Effector CD8-positive, alpha-beta T cell (primary cell): Measurements from ENCODE around the gene DCUN1D2.
"Not testable (repeated sequence)": the region's sequence is repeated elsewhere in the genome, so short reads cannot be mapped to it uniquely, and the experiment has no call there.

Experiments
- DNase-seq: peaks from one replicate; lab custom pipeline; 2025; lab: John Stamatoyannopoulos, UW
- total RNA-seq, 4 experiments: gene quantifications; one replicate each; lab custom pipeline; 2026; lab: John Stamatoyannopoulos, UW

The DCUN1D2 gene
- 13.9 to 30.9 (median 24.7) reads per million in 4 experiments for total RNA-seq

- peak; percentile 59 for DNase-seq
Measured at GRCh38 chr13:113490496-113491417, at the start of gene DCUN1D2. Gene DCUN1D2, minus strand, starts transcription at chr13:113490711. Its CDS starts 42 bp downstream, at chr13:113490669.

GRCh38 chr13:113539822-113540221 is 49.3 kb upstream of the DCUN1D2 start:
- DNase-seq: no peak

GRCh38 chr13:113539176-113539575 is 48.7 kb upstream of the DCUN1D2 start:
- no peak for DNase-seq

- no peak for DNase-seq
Measured at GRCh38 chr13:113538689-113539058, 48.2 kb upstream of the DCUN1D2 start.

GRCh38 chr13:113537909-113538688 is 47.6 kb upstream of the DCUN1D2 start:
- no peak for DNase-seq

- no peak for DNase-seq
Measured at GRCh38 chr13:113537205-113537604, 46.7 kb upstream of the DCUN1D2 start.

GRCh38 chr13:113536461-113537110 is 46.1 kb upstream of the DCUN1D2 start:
- DNase-seq: no peak

- DNase-seq: no peak
Measured at GRCh38 chr13:113535381-113535781, 44.9 kb upstream of the DCUN1D2 start.

- DNase-seq: no peak
Measured at GRCh38 chr13:113534236-113534860, 43.8 kb upstream of the DCUN1D2 start.

- DNase-seq: no peak
Measured at GRCh38 chr13:113533161-113533840, 42.8 kb upstream of the DCUN1D2 start.

GRCh38 chr13:113532156-113532806 is 41.8 kb upstream of the DCUN1D2 start:
- DNase-seq: no peak

GRCh38 chr13:113531041-113531873 is 40.7 kb upstream of the DCUN1D2 start:
- DNase-seq: no peak

GRCh38 chr13:113528813-113529180 is 38.3 kb upstream of the DCUN1D2 start:
- no peak for DNase-seq

- no peak for DNase-seq
Measured at GRCh38 chr13:113528101-113528812, 37.7 kb upstream of the DCUN1D2 start.

- DNase-seq: no peak
Measured at GRCh38 chr13:113527272-113527958, 36.9 kb upstream of the DCUN1D2 start.

- DNase-seq: no peak
Measured at GRCh38 chr13:113526466-113527220, 36.1 kb upstream of the DCUN1D2 start.

- DNase-seq: not testable (repeated sequence)
Measured at GRCh38 chr13:113522438-113522837, 31.9 kb upstream of the DCUN1D2 start.

- DNase-seq: no peak
Measured at GRCh38 chr13:113520571-113520970, 30.1 kb upstream of the DCUN1D2 start.
